ENCODE data around the gene CALHM6.

The CALHM6 gene

GRCh38 chr6:116450769-116451740 is 10.1 kb upstream of the CALHM6 start:
- peaks cover 24 to 37% of the 10 kb centered on the region in 2 donors for H3K4me1 Mint-ChIP-seq
- H3K9me3 Mint-ChIP-seq: no peaks in the 10 kb centered on the region
- DNase-seq: peak; percentile 48
- no peaks in the 10 kb centered on the region for H3K36me3 Mint-ChIP-seq
- peak overlapping the region; percentile 77 for H3K27ac Mint-ChIP-seq
- peak overlapping the region; percentile 30 to 48 for H3K4me3 Mint-ChIP-seq
- no peaks in the 10 kb centered on the region for H3K27me3 Mint-ChIP-seq
- peak; percentile 95 to 97 for ATAC-seq (replicated peaks)

- Mint-ChIP-seq H3K4me3 (no peak overlapping the region), H3K9me3 (no peaks in the 10 kb centered on the region), H3K36me3 (no peaks in the 10 kb centered on the region), H3K4me1 (peaks cover 24 to 34% of the 10 kb centered on the region in 2 donors), H3K27ac (no peak overlapping the region), H3K27me3 (no peaks in the 10 kb centered on the region)
- DNase-seq (no peak), ATAC-seq (replicated peaks) (no peak)
Measured at GRCh38 chr6:116451916-116452315, 9.3 kb upstream of the CALHM6 start.

- ATAC-seq (replicated peaks) (no peak), DNase-seq (no peak)
- H3K4me1 Mint-ChIP-seq: peaks cover 24 to 32% of the 10 kb centered on the region in 2 donors
- no peak overlapping the region for H3K4me3 Mint-ChIP-seq
- H3K27me3 Mint-ChIP-seq: no peaks in the 10 kb centered on the region
- no peaks in the 10 kb centered on the region for H3K36me3 Mint-ChIP-seq
- H3K27ac Mint-ChIP-seq: no peak overlapping the region
- no peaks in the 10 kb centered on the region for H3K9me3 Mint-ChIP-seq
Measured at GRCh38 chr6:116452531-116452930, 8.6 kb upstream of the CALHM6 start.

GRCh38 chr6:116456106-116456505 is 5.1 kb upstream of the CALHM6 start:
- no peak for ATAC-seq (replicated peaks)
- Mint-ChIP-seq H3K4me1 (peaks cover 12 to 13% of the 10 kb centered on the region in 2 donors), H3K9me3 (no peaks in the 10 kb centered on the region), H3K27me3 (no peaks in the 10 kb centered on the region), H3K27ac (no peak overlapping the region), H3K4me3 (no peak overlapping the region), H3K36me3 (no peaks in the 10 kb centered on the region)
- no peak for DNase-seq

- Mint-ChIP-seq H3K4me1 (peaks cover 10 to 12% of the 10 kb centered on the region in 2 donors), H3K27me3 (no peaks in the 10 kb centered on the region), H3K27ac (no peak overlapping the region), H3K36me3 (no peaks in the 10 kb centered on the region), H3K4me3 (no peak overlapping the region), H3K9me3 (no peaks in the 10 kb centered on the region)
- DNase-seq: no peak
- no peak for ATAC-seq (replicated peaks)
Measured at GRCh38 chr6:116456927-116457326, 4.2 kb upstream of the CALHM6 start.

GRCh38 chr6:116458264-116458663 is 2.9 kb upstream of the CALHM6 start:
- Mint-ChIP-seq H3K27ac (no peak overlapping the region), H3K4me3 (no peak overlapping the region), H3K4me1 (peaks cover 11 to 19% of the 10 kb centered on the region in 2 donors), H3K36me3 (no peaks in the 10 kb centered on the region), H3K27me3 (no peaks in the 10 kb centered on the region), H3K9me3 (no peaks in the 10 kb centered on the region)
- DNase-seq: no peak
- no peak for ATAC-seq (replicated peaks)

- Mint-ChIP-seq H3K4me3 (no peak overlapping the region), H3K9me3 (no peaks in the 10 kb centered on the region)
Measured at GRCh38 chr6:116459927-116460326, 1.2 kb upstream of the CALHM6 start.

GRCh38 chr6:116461932-116462885 is 1.0 kb downstream of the CALHM6 start:
- peak; percentile 69 for DNase-seq
- H3K4me1 Mint-ChIP-seq: peaks cover 24 to 50% of the 10 kb centered on the region in 2 donors

More at GRCh38 chr6:116459927-116460326, 1.2 kb upstream of the CALHM6 start:
- no peak overlapping the region for H3K27ac Mint-ChIP-seq
- no peaks in the 10 kb centered on the region for H3K36me3 Mint-ChIP-seq
- H3K27me3 Mint-ChIP-seq: no peaks in the 10 kb centered on the region
- DNase-seq: no peak
- peaks cover 18 to 30% of the 10 kb centered on the region in 2 donors for H3K4me1 Mint-ChIP-seq
- no peak for ATAC-seq (replicated peaks)

GRCh38 chr6:116463301-116463700 is 2.1 kb downstream of the CALHM6 start:
- peaks cover 24 to 54% of the 10 kb centered on the region in 2 donors for H3K4me1 Mint-ChIP-seq
- no peaks in the 10 kb centered on the region for H3K27me3 Mint-ChIP-seq
- no peak overlapping the region for H3K27ac Mint-ChIP-seq
- ATAC-seq (replicated peaks) (no peak), DNase-seq (no peak)
- H3K36me3 Mint-ChIP-seq: no peaks in the 10 kb centered on the region
- no peaks in the 10 kb centered on the region for H3K9me3 Mint-ChIP-seq
- no peak overlapping the region for H3K4me3 Mint-ChIP-seq

More at GRCh38 chr6:116461932-116462885, 1.0 kb downstream of the CALHM6 start:
- Mint-ChIP-seq H3K9me3 (no peaks in the 10 kb centered on the region), H3K4me3 (peak overlapping the region; percentile 79 to 89), H3K27me3 (no peaks in the 10 kb centered on the region), H3K36me3 (no peaks in the 10 kb centered on the region), H3K27ac (peak overlapping the region; percentile 93)
- peak; percentile 81 for ATAC-seq (replicated peaks)

- no peaks in the 10 kb centered on the region for H3K36me3 Mint-ChIP-seq
- peak overlapping the region; percentile 6 for H3K27ac Mint-ChIP-seq
- H3K4me1 Mint-ChIP-seq: peaks cover 22 to 59% of the 10 kb centered on the region in 2 donors
Measured at GRCh38 chr6:116465246-116465645, 4.1 kb downstream of the CALHM6 start.

GRCh38 chr6:116467096-116467495 is 5.9 kb downstream of the CALHM6 start:
- Mint-ChIP-seq H3K36me3 (no peaks in the 10 kb centered on the region), H3K27ac (peak overlapping the region; percentile 38), H3K4me1 (peaks cover 15 to 45% of the 10 kb centered on the region in 2 donors), H3K27me3 (no peaks in the 10 kb centered on the region), H3K4me3 (no peak overlapping the region), H3K9me3 (no peaks in the 10 kb centered on the region)
- no peak for DNase-seq
- no peak for ATAC-seq (replicated peaks)

More at GRCh38 chr6:116465246-116465645, 4.1 kb downstream of the CALHM6 start:
- DNase-seq: peak; percentile 35
- H3K27me3 Mint-ChIP-seq: no peaks in the 10 kb centered on the region
- peak; percentile 63 to 72 for ATAC-seq (replicated peaks)
- peak overlapping the region in 1 of 2 donors; percentile 35 for H3K4me3 Mint-ChIP-seq
- no peaks in the 10 kb centered on the region for H3K9me3 Mint-ChIP-seq

GRCh38 chr6:116467514-116467913 is 6.3 kb downstream of the CALHM6 start:
- no peaks in the 10 kb centered on the region for H3K36me3 Mint-ChIP-seq
- no peak for ATAC-seq (replicated peaks)
- H3K27ac Mint-ChIP-seq: peak overlapping the region; percentile 38
- no peak for DNase-seq
- peaks cover 15 to 45% of the 10 kb centered on the region in 2 donors for H3K4me1 Mint-ChIP-seq
- H3K27me3 Mint-ChIP-seq: no peaks in the 10 kb centered on the region
- no peak overlapping the region for H3K4me3 Mint-ChIP-seq
- H3K9me3 Mint-ChIP-seq: no peaks in the 10 kb centered on the region

- no peaks in the 10 kb centered on the region for H3K36me3 Mint-ChIP-seq
- H3K27me3 Mint-ChIP-seq: no peaks in the 10 kb centered on the region
- ATAC-seq (replicated peaks) (no peak), DNase-seq (no peak)
- H3K9me3 Mint-ChIP-seq: peaks cover 0 to under 1% of the 10 kb centered on the region in 2 donors
- no peak overlapping the region for H3K4me3 Mint-ChIP-seq
- no peak overlapping the region for H3K27ac Mint-ChIP-seq
- H3K4me1 Mint-ChIP-seq: peaks cover 13 to 43% of the 10 kb centered on the region in 2 donors
Measured at GRCh38 chr6:116468293-116468692, 7.1 kb downstream of the CALHM6 start.

GRCh38 chr6:116471531-116471930 is 10.4 kb downstream of the CALHM6 start:
- Mint-ChIP-seq H3K4me3 (no peak overlapping the region), H3K27me3 (no peaks in the 10 kb centered on the region), H3K9me3 (peaks cover 0 to 2% of the 10 kb centered on the region in 2 donors), H3K4me1 (peaks cover 18 to 47% of the 10 kb centered on the region in 2 donors), H3K27ac (no peak overlapping the region), H3K36me3 (no peaks in the 10 kb centered on the region)
- DNase-seq (no peak), ATAC-seq (replicated peaks) (no peak)
